AG09319 (cell line): ENCODE data around the gene DPF3.

Source experiments
- DNase-seq: peaks from one replicate; pipeline ENCODE4 v3.0.0-alpha.2; 2010; ENCODE audit warnings: low read depth; ENCODE audit errors: extremely low read depth
- CTCF ChIP-seq: IDR thresholded peaks from 2 replicates; pipeline ENCODE4 v1.5.1; 2011; ENCODE audit warnings: low read depth, mild to moderate bottlenecking, inconsistent platforms, low read length, moderate library complexity

The DPF3 gene

GRCh38 chr14:72609205-72609916 is 284.5 kb downstream of the DPF3 start:
- TF ChIP-seq CTCF: no peak
- DNase-seq: no peak

GRCh38 chr14:72608391-72609204 is 285.3 kb downstream of the DPF3 start:
- TF ChIP-seq CTCF: no peak
- DNase-seq: peak; percentile 66

GRCh38 chr14:72607386-72608130 is 286.3 kb downstream of the DPF3 start:
- TF ChIP-seq CTCF: no peak
- no peak for DNase-seq

GRCh38 chr14:72606879-72607278 is 287.0 kb downstream of the DPF3 start:
- no peak for DNase-seq
- TF ChIP-seq CTCF: no peak

- TF ChIP-seq CTCF: no peak
- DNase-seq: no peak
Observed at GRCh38 chr14:72605921-72606220, 288.0 kb downstream of the DPF3 start.

GRCh38 chr14:72605096-72605920 is 288.6 kb downstream of the DPF3 start:
- DNase-seq: no peak

More at GRCh38 chr14:72605096-72605920, 288.6 kb downstream of the DPF3 start:
- no peak for TF ChIP-seq CTCF
